ENCODE results near the gene ADGRL4.

DNA sequence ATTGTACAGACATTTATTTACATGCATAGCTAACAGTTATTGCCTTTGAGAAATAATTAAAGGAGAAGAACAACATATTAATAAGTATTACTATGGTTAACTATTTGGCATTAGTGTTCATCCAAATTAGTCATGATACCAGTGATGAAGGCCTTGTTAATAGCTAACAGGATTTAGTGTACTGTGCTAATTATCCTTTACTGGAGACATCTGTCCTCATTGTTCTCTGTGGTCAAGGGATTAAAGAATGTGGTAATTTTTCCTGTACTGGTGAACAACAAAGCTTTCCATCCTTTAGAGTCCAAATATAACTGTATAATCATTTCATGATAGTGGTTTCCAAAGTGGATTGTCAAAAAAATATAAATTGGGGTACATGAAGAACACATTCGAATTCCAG lies 103.9 kb downstream of the ADGRL4 start:
- TF ChIP-seq, protein P1, sequence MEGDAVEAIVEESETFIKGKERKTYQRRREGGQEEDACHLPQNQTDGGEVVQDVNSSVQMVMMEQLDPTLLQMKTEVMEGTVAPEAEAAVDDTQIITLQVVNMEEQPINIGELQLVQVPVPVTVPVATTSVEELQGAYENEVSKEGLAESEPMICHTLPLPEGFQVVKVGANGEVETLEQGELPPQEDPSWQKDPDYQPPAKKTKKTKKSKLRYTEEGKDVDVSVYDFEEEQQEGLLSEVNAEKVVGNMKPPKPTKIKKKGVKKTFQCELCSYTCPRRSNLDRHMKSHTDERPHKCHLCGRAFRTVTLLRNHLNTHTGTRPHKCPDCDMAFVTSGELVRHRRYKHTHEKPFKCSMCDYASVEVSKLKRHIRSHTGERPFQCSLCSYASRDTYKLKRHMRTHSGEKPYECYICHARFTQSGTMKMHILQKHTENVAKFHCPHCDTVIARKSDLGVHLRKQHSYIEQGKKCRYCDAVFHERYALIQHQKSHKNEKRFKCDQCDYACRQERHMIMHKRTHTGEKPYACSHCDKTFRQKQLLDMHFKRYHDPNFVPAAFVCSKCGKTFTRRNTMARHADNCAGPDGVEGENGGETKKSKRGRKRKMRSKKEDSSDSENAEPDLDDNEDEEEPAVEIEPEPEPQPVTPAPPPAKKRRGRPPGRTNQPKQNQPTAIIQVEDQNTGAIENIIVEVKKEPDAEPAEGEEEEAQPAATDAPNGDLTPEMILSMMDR (conservative IDR thresholded peaks at IDR 0.05 in 1 of 2, IDR thresholded peaks at IDR 0.05 in 1 of 2; ENCODE audit: low read depth in 1 of 2, low read length in 2 of 2): no peak
- no peak for TF ChIP-seq EZH2 (IDR thresholded peaks at IDR 0.05; ENCODE audit: low read length, missing control alignments)

Data from fibroblast of lung (primary cell).